Measurements from ENCODE around the gene NLRC3.

The NLRC3 gene

DNA sequence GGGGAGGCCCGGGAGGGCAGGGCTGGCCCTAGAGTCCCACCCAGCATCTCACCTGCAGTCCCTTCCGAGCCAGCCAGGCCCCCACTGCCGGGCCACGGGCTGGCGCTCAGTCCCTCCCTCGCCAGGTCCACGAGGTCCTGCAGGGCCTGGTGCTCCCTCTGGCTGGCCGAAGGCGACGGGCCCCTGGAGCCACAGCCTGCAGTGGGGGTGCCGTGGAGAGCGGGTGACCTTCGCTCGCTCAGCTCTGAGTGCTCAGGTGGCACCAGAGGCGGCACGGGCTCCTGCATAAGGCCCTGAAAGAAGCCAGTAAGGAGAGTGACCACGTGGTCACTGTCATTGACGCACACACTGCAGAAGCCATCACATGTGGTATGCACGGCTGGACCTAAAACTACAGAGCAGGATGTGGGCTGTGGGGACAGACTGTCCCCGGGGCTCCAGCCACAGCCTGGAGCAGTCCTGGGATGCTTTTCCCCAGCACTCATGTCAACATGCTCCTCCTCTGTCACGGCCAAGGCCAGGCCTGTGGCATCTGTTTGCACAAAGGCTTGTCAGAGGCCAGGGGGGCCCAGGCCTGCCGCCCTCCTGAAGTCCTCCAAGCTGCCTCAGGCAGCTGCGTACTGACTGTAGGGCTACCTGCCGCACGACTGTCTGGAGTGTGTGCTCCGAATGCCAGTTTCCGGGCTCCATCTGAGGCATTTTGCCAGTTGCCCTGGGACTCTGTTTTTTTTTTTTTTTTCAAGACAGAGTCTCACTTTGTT lies 19.1 kb upstream of the NLRC3 start:
- DNase-seq = no peak

- DNase-seq = no peak
Measured at GRCh38 chr16:3595521-3596021, 18.4 kb upstream of the NLRC3 start.

- no peak for DNase-seq
Measured at GRCh38 chr16:3595110-3595486, 17.9 kb upstream of the NLRC3 start.

DNA sequence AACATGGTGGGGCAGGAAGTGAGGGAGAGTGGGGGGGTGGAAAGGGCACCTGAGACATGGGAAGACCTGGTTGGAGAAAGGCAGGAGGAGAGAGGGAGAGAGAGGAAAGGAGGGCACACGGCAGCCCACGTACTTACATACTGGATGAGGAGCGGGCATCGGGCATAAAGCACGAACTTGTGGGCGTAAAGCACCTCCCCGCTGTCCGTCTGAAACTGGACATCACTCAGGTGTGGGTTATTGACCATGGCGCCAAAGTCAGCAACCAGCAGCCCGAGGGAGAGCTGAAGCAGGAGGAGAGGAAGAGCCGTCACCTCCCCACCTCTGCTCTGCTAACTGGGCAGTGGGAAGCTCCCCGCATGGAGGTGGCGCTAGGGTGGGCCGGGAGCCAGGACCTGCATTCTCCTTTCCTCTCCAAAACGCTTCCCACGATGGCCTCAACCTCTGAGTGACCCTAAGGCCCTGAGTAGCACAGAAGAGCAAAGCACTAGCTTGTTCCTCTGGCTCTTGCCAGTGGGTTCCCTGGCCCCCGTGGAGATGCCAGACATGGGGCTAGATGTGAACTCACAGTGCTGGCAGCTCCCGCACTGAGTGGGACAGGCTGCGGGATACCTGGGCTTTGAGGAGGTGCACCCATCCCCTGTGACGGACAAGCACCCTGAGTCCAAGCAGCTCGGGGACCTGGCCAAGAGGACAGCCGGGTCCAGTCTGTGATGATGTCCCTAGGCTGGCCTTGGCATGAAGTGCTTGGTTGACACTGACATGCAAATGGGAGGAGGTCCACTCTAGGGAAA lies 17.3 kb upstream of the NLRC3 start:
- DNase-seq = no peak

DNA sequence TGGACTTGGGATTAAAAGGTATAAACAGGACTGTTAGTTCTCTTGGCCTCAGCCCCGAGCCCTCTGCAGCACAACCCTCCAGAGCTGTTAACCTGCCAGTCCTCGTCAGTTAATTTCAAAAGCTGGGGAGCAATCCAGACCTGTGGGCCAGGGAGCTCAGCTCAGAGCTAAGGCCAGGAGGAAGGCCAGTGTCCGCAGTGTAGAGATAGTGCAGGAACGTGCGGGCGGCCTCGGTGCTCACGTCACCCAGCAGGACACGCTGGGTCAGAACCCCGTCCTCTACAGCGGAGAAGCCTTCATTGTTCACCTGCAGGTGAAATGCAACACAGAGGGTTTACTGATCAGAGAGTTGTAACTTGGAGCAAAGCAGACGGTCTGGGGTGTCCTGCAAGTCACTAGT lies 15.4 kb upstream of the NLRC3 start:
- DNase-seq = no peak

DNA sequence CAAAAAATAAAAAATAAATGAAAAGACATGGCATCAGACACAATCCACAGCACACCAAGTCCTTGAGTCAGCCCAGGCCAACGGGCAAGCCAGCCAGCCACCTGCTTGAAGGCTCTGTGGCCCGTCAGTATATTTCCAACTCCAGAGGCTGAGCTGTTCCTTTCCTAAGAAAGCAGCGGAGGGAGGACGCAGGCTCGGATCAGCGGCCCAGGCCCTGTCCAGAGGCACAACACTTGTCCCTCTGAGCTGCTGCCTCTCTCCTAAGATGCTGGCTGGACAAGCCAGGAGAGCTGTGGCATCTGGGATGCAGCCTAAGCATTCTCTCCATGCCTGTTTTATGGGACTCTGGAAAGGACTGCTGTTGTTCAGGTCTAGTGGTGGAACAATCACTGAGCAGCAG lies 14.8 kb upstream of the NLRC3 start:
- no peak for DNase-seq

GRCh38 chr16:3591436-3591803 lies 14.2 kb upstream of the NLRC3 start:
- DNase-seq = no peak

DNA sequence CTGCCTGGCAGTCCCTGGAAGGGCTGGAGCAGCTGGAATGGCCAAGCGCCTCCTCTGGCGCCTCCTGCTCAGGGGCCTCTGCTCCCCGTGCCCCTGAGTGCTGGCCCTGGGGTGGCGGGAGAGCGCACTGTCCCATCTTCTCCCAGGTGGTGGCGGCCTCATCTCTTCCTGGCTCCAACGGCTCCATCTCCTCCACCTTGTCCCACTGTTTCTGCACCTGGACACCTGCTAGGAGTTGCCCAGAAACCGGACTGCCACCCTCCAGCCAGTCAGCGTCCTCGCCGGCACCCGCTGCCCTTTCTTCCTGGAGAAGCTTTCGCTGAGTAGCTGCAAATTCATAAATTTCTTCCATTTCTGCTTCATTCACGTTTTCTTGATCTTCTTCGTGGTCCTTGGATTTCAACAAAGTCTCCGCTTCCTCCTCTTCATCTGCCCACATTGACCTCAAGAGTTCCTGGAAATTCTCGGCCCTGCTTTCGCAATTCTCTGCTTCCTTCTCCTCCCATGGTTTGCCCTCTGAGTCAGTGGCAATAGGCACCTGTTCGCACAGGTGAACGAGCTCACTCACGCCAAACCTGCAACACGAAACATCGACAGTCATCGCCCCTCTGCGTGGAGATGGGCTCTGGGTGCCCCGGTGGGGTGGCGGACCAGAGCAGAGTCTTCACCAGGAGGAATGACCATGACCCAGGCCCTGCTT lies 13.7 kb upstream of the NLRC3 start:
- peak; percentile 22 for DNase-seq

- DNase-seq = no peak
Measured at GRCh38 chr16:3589991-3590701, 12.9 kb upstream of the NLRC3 start.

DNA sequence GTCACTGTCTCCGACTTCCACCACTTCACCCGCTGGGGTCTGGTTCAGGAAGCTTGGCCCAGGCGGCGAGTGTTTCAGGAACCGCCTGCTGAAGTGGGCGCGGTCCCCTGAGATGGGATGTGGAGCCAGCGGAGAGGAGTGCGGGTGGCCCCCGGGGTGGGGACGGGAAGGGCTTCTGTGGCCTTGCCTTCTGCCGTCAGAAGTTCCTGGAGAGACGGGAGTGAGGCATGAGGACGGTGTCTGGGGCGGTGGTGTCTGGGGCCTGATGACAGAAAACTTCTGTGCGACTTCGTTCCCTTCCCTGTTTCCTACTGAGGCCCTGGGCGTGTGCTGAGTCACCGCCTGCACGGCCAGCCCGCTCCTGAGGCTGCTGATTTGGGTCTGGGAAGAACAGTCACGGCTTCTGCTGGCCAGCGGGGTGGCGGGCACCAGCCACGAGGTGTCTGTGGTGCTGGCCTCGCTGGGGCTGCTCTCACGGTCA lies 12.3 kb upstream of the NLRC3 start:
- peak; percentile 52 for DNase-seq

- DNase-seq = no peak
Measured at GRCh38 chr16:3589001-3589400, 11.8 kb upstream of the NLRC3 start.

GRCh38 chr16:3587547-3588110 lies 10.4 kb upstream of the NLRC3 start:
- DNase-seq = no peak

GRCh38 chr16:3584412-3584811 lies 7.2 kb upstream of the NLRC3 start:
- no peak for DNase-seq

DNA sequence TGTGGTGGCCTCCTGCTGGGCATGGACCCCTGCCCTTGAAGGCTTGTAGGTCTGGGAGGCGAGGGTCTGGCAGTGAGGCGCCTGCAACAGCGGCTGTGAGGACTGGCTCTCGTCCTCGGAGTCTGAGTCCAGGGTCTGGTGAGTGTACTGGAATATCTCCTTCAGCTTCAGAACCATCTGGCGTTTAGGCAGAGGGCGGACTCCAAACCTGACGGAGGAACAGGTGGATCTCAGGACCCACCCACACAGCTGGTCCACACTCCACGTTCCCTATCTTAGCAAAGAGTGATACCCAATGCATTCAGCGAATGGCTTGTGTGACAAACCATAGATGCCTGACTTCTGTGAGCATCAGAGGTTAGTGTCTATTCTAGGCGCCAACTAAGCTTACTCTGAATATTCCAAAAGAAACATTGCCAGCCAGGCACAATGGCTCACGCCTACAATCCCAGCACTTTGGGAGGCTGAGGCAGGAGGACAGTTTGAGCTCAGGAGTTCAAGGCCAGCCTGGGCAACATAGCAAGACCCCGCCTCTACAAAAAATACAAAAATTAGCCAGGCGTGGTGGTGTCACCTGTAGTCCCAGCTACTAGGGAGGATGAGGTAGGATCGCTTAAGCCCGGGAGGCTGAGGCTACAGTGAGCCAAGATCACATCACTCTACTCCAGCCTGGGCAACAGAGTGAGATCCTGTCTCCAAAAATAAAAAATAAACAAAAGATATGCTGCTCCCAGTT lies 6.3 kb upstream of the NLRC3 start:
- DNase-seq = no peak

DNA sequence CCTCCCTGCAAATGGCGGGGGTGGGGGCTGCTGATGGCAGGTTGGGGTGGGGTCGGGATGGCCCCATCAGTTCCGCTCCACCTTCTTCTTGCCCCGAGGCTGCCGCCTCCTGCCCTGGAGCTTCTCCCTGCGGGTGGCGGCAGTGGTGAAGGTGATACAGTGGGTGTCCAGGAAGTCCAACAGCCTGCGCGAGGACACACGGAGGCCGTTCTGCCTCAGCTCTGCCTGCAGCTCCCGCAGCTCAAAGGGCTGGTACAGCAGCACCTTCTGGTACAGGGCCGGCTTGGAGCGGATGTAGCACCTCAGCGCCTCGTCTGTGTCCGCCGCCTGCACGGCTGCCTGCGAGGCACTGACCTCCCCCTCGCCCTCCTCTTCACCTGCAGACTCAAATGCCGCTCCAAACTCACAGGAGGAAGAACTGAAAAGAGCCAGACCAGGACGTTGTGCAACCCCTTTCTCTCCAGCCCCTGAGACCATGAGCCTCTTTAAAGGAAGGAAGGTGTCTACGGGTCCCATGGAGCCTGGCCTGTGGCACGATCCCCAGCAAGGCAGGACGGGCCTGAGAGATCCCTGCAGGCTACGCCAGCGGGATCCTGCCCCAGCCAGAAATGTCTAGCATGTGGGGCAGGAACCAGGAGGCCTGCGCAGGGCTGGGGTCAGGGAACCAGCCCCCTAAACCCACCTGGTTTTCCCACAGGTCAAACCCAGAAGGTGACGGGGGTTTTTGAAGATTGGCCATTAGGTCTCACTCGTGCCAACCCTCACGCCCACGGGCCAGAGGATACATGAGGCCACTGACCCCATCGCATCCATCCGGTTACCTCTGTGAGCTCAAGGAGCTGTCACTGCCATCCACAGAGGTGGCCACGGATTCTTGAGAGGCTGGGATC lies 5.3 kb upstream of the NLRC3 start:
- no peak for DNase-seq

- no peak for DNase-seq
Measured at GRCh38 chr16:3581392-3581791, 4.2 kb upstream of the NLRC3 start.

- no peak for DNase-seq
Measured at GRCh38 chr16:3580686-3581085, 3.5 kb upstream of the NLRC3 start.

- DNase-seq = peak; percentile 50
Measured at GRCh38 chr16:3580251-3580651, 3.0 kb upstream of the NLRC3 start.

DNA sequence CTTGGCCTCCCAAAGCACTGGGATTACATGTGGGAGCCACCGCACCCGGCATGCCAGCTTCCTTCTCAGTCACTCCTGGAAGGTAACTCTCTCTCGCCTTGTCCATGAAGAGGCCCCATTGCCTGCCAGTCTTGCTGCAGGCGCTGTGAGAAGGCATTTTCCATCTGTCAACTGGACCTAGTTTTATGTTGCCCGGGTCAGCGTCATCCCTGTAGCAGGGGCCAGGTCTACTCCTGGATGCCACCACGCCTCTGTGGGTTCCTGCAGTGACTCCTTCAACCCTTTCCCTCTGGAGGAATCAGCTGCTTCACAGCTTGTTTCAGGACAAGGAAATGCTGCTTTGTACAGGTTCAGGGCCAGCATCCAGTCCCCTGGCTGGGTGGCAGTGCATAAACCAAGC lies 2.6 kb upstream of the NLRC3 start:
- no peak for DNase-seq

All from hematopoietic multipotent progenitor cell treated with erythropoietin and hydrocortisone succinate and interleukin-3 and kit ligand, for 6 days (in vitro differentiated cells).